K562 (cell line): ENCODE results near the gene NBEA. TPM values are rescaled to one million over a fixed set of nuclear protein-coding genes. Genes with fewer than 3 reads are reported as not detected.

Source experiments
- ATAC-seq: fragments of 200-7000 bp; cut with Tn5 transposase; 3 replicates; pipeline ENCODE4 v1.9.1; 2020; ENCODE audit warnings: moderate library complexity
- BruUV-seq: library from RNA; stranded (reverse); fragments of 400-500 nt; replicated peaks from 2 replicates; lab custom pipeline; 2021; lab: Mats Ljungman, UMichigan
- CTCF ChIA-PET: fragments of 300-600 bp; formaldehyde crosslinking; extraction: SDS; loops from one replicate; lab custom pipeline; 2021; ENCODE audit warnings: low intra/inter-chr PET ratio; lab: Yijun Ruan, JAX
- POLR2A ChIA-PET: fragments of 300-600, 350-650 bp; sonication (Branson Sonifier 250); formaldehyde crosslinking; extraction: SDS; loops from one replicate; lab custom pipeline; 2021; ENCODE audit warnings: antibody characterized with exemption, inconsistent platforms; lab: Yijun Ruan, JAX
- DNase-seq, 4 experiments: peaks; one replicate each; pipeline versions ENCODE4 v3.0.0 to v3.0.0-alpha.2; 2011 to 2018; ENCODE audit warnings: low spot score in 3 of 4, mixed read lengths in 3 of 4; ENCODE audit errors: extremely low read depth in 1 of 4
- FAIRE-seq: peaks from 2 replicates; lab custom pipeline; 2011; peaks lifted over from hg19 to GRCh38; lab: Jason Lieb, UNC
- H2AFZ ChIP-seq: 2 replicates; pipeline ENCODE4 v1.6.0; 2011; ENCODE audit warnings: low read depth, low read length, control low read depth, inconsistent platforms
- H3K27ac ChIP-seq: fragments of 200-600 bp; 3 replicates; pipeline ENCODE4 v1.8.0; 2011; ENCODE audit warnings: low read depth, mild to moderate bottlenecking, control low read depth, inconsistent platforms, low read length, moderate library complexity, mixed read lengths; ENCODE audit errors: extremely low read depth
- H3K27me3 ChIP-seq, 2 experiments: fragments of 300-600 bp in 1 of 2; 2 replicates in 1 of 2; 3 replicates in 1 of 2; pipeline versions ENCODE4 v1.6.0 to v1.8.0; 2011; ENCODE audit warnings: inconsistent platforms in 2 of 2, low read length in 2 of 2, mild to moderate bottlenecking in 1 of 2, mixed read lengths in 1 of 2, moderate library complexity in 1 of 2; ENCODE audit not compliant: control insufficient read depth in 2 of 2, insufficient read depth in 2 of 2
- H3K36me3 ChIP-seq: fragments of 300-600 bp; 3 replicates; pipeline ENCODE4 v1.8.0; 2011; ENCODE audit warnings: mild to moderate bottlenecking, low read length, inconsistent platforms; ENCODE audit not compliant: control insufficient read depth, insufficient read depth
- H3K4me1 ChIP-seq, 2 experiments: fragments of 200-600 bp in 1 of 2; replicated peaks in 1 of 2; 2 replicates in 1 of 2; 3 replicates in 1 of 2; pipeline versions ENCODE4 v1.5.1 to v1.8.0; 2011; ENCODE audit warnings: inconsistent platforms in 2 of 2, low read length in 2 of 2, mild to moderate bottlenecking in 1 of 2, mixed read lengths in 1 of 2, moderate library complexity in 1 of 2; ENCODE audit not compliant: control insufficient read depth in 2 of 2, insufficient read depth in 2 of 2
- H3K4me2 ChIP-seq: 2 replicates; pipeline ENCODE4 v1.6.1; 2011; ENCODE audit warnings: low read length, control low read depth, inconsistent platforms, mixed read lengths; ENCODE audit not compliant: insufficient read depth
- H3K4me3 ChIP-seq: fragments of 200-600 bp; sonication (generic), shearing (Covaris generic); 2 replicates; pipeline ENCODE4 v1.5.1; 2016; ENCODE audit warnings: control low read depth, inconsistent platforms
- H3K79me2 ChIP-seq: fragments of 200-600 bp; 3 replicates; pipeline ENCODE4 v1.8.0; 2011; ENCODE audit warnings: low read length, inconsistent platforms; ENCODE audit not compliant: control insufficient read depth, insufficient read depth
- H3K9ac ChIP-seq, 2 experiments: 2 replicates each; pipeline versions ENCODE4 v1.6.0 to v1.6.1; 2011; ENCODE audit warnings: low read depth in 2 of 2, low read length in 2 of 2, control low read depth in 1 of 2, inconsistent platforms in 1 of 2, mild to moderate bottlenecking in 1 of 2, mixed read lengths in 1 of 2; ENCODE audit not compliant: insufficient read depth in 1 of 2
- H3K9me1 ChIP-seq: one replicate; pipeline ENCODE4 v1.6.0; 2011; ENCODE audit warnings: inconsistent platforms, mild to moderate bottlenecking, low read length, moderate library complexity; ENCODE audit not compliant: control insufficient read depth, insufficient read depth
- H3K9me3 ChIP-seq: replicated peaks from 2 replicates; pipeline ENCODE4 v1.5.1; 2011; ENCODE audit warnings: low read depth, low read length, inconsistent platforms; ENCODE audit not compliant: control insufficient read depth, insufficient read depth
- H4K20me1 ChIP-seq: replicated peaks from 2 replicates; pipeline ENCODE4 v1.6.1; 2011; ENCODE audit warnings: low read length, inconsistent platforms, mixed read lengths; ENCODE audit not compliant: control insufficient read depth, insufficient read depth
- CREBBP ChIP-seq: IDR thresholded peaks from one replicate; pipeline ENCODE4 v1.6.1; 2012; ENCODE audit warnings: low read depth, mild to moderate bottlenecking, control low read depth, inconsistent platforms, low read length
- CTCFL ChIP-seq: IDR thresholded peaks from 2 replicates; pipeline ENCODE4 v1.6.1; 2011; ENCODE audit warnings: borderline replicate concordance, low read depth, mild to moderate bottlenecking, moderate library complexity, low read length; ENCODE audit not compliant: insufficient read depth, poor library complexity, severe bottlenecking
- ESRRB ChIP-seq: fragments of 250-450 bp; sonication (Bioruptor Pico); IDR thresholded peaks from 2 replicates; pipeline ENCODE4 v1.5.0; 2020; ENCODE audit warnings: mild to moderate bottlenecking, moderate library complexity, borderline replicate concordance
- KDM4B ChIP-seq, 2 experiments: fragments of 450-650 bp in 1 of 2; sonication (generic) in 1 of 2; IDR thresholded peaks; 2 replicates each; pipeline ENCODE4 v1.6.1; 2016 to 2017; ENCODE audit warnings: borderline replicate concordance in 2 of 2, antibody characterized with exemption in 1 of 2, low read depth in 1 of 2, mild to moderate bottlenecking in 1 of 2
- NBN ChIP-seq: fragments of 450-650 bp; IDR thresholded peaks from 2 replicates; pipeline ENCODE4 v1.6.1; 2016; ENCODE audit warnings: low read depth, mild to moderate bottlenecking
- TRIM25 ChIP-seq: fragments of 450-650 bp; IDR thresholded peaks from 2 replicates; pipeline ENCODE4 v1.7.0; 2016; ENCODE audit warnings: borderline replicate concordance
- U2AF2 ChIP-seq: fragments of 200-400 bp; formaldehyde crosslinking; optimal IDR thresholded peaks from 2 replicates; pipeline ENCODE3; 2017; ENCODE audit warnings: low read depth, mild to moderate bottlenecking, low read length
- ZFP30 ChIP-seq: fragments of 250-450 bp; sonication (Bioruptor Pico); IDR thresholded peaks from 2 replicates; pipeline ENCODE4 v1.8.0; 2022; ENCODE audit warnings: moderate library complexity, mild to moderate bottlenecking, inconsistent platforms, borderline replicate concordance
- ZNF23 ChIP-seq: fragments of 250-450 bp; sonication (Bioruptor Pico); IDR thresholded peaks from 2 replicates; pipeline ENCODE4 v1.4.0; 2020; ENCODE audit warnings: mild to moderate bottlenecking
- ZNF282 ChIP-seq: sonication (generic); formaldehyde crosslinking; IDR thresholded peaks from 2 replicates; pipeline ENCODE4 v1.8.1; 2023; ENCODE audit warnings: missing genetic modification reagents
- ZNF395 ChIP-seq: fragments of 200-800 bp; sonication (Bioruptor generic); IDR thresholded peaks from 2 replicates; pipeline ENCODE4 v1.6.1; 2017; ENCODE audit warnings: missing genetic modification characterization, missing compliant biosample characterization
- ZNF449 ChIP-seq: fragments of 250-450 bp; sonication (Bioruptor Pico); IDR thresholded peaks from 2 replicates; pipeline ENCODE4 v1.8.0; 2022; ENCODE audit warnings: moderate library complexity, mild to moderate bottlenecking, inconsistent platforms
- ZNF583 ChIP-seq: fragments of 250-450 bp; sonication (Bioruptor Pico); IDR thresholded peaks from 2 replicates; pipeline ENCODE4 v1.4.0; 2020
- ZNF79 ChIP-seq: fragments of 250-450 bp; sonication (Bioruptor Pico); IDR thresholded peaks from 2 replicates; pipeline ENCODE4 v1.4.0; 2020; ENCODE audit warnings: low read depth, mild to moderate bottlenecking, moderate library complexity
- WGBS: fragments of 100-300 bp; shearing (Covaris generic); methylation state at CpG from one replicate; pipeline ENCODE4 v1.1.6; 2016; ENCODE audit warnings: low coverage, mixed read lengths; ENCODE audit not compliant: insufficient coverage; ENCODE audit errors: missing lambda C conversion rate; 5-methylcytosine and 5-hydroxymethylcytosine counted together
- in situ Hi-C: fragments of 300-500 bp; cut with MboI; formaldehyde crosslinking; loops from 4 replicates; pipeline ENCODE4 v1.15.0; 2018; ENCODE audit warnings: inconsistent platforms, mixed read lengths
- intact Hi-C: fragments of 100-400 bp; cut with micrococcal nuclease; formaldehyde crosslinking; loops from 2 replicates; pipeline ENCODE4 v1.14.2; 2022
- polyA plus RNA-seq, 8 experiments: library from polyadenylated mRNA; depleted of rRNA in 4 of 8; stranded (reverse) in 5 of 8; unstranded in 3 of 8; fragments of >200 nt; fragmentation: Nextera tagmentation in 2 of 8; fragmentation: Illumina TruSeq in 1 of 8; extraction: Ambion mirVana in 2 of 8; extraction: Trizol in 1 of 8; gene quantifications; 2 replicates each; pipeline versions ENCODE4 v1.2.1 to v1.2.3, GENCODE V29; 2011 to 2014; ENCODE audit warnings: inconsistent platforms in 1 of 8, missing spikeins in 1 of 8
- total RNA-seq, 7 experiments: library from RNA; depleted of rRNA in 6 of 7; stranded (reverse); fragments of >200 nt in 6 of 7; fragmentation: Illumina TruSeq in 2 of 7; extraction: Trizol in 2 of 7; gene quantifications; 2 replicates each; pipeline versions ENCODE4 v1.2.1 to v1.2.3, GENCODE V29; 2011 to 2021; ENCODE audit warnings: low replicate concordance in 1 of 7

The NBEA gene
- total and polyA plus RNA-seq, 9 of the 15 experiments (the other 6 are each of a cell fraction or from before 2014, with no cell fraction given) = 0.03 to 0.94 (median 0.05) TPM; not detected in 2

GRCh38 chr13:35672611-35673010, 730.5 kb downstream of the NBEA start:
- ATAC-seq (no peak), DNase-seq (no peak), FAIRE-seq (no peak)
- WGBS = 0% methylated on average over 6 of the region's 6 CpGs
- CTCF ChIA-PET = no interaction called here
- Histone ChIP-seq H3K9ac (no peak overlapping the region), H3K9me3 (no peaks in the 10 kb centered on the region), H3K79me2 (no peaks in the 10 kb centered on the region), H3K4me1 (no peaks in the 10 kb centered on the region), H3K27ac (no peak overlapping the region), H4K20me1 (no peaks in the 10 kb centered on the region), H2AFZ (no peak overlapping the region), H3K4me3 (no peak overlapping the region), H3K27me3 (no peaks in the 10 kb centered on the region), H3K4me2 (no peak overlapping the region), H3K36me3 (no peaks in the 10 kb centered on the region), H3K9me1 (no peaks in the 10 kb centered on the region)
- in situ Hi-C loops (no loop called here), intact Hi-C loops (no loop called here)
- POLR2A ChIA-PET = no interaction called here
- BruUV-seq = no TSS peak
- no peak for TF ChIP-seq NBN
- no peak for TF ChIP-seq U2AF2
- no peak for TF ChIP-seq TRIM25
- TF ChIP-seq ZFP30 (CRISPR knock-in tag) = no peak
- TF ChIP-seq KDM4B (IDR thresholded peaks at IDR 0.05; ENCODE audit: borderline replicate concordance in 2 of 2, low read depth in 1 of 2) = no peak
- no peak for TF ChIP-seq ZNF79 (CRISPR knock-in tag)
- TF ChIP-seq CREBBP = no peak
- no peak for TF ChIP-seq ZNF23 (CRISPR knock-in tag)
- no peak for TF ChIP-seq ZNF282 (CRISPR knock-in tag)
- no peak for TF ChIP-seq ZNF583 (CRISPR knock-in tag)
- no peak for TF ChIP-seq ZNF395 (CRISPR knock-in tag)
- no peak for TF ChIP-seq ZNF449
- TF ChIP-seq ESRRB (CRISPR knock-in tag) = no peak
- TF ChIP-seq CTCFL = no peak
